OCI-LY7 (cell line): ENCODE data around the gene SPATA22. TPM values are rescaled to one million over a fixed set of nuclear protein-coding genes. Genes with fewer than 3 reads are reported as not detected.
"Not testable (repeated sequence)": the region's sequence is repeated elsewhere in the genome, so short reads cannot be mapped to it uniquely, and the experiment has no call there.

Experiments
- BruUV-seq: library from RNA; stranded (reverse); fragments of 400-500 nt; replicated peaks from 2 replicates; lab custom pipeline; 2021; lab: Mats Ljungman, UMichigan
- CTCF ChIA-PET: fragments of 300-600 bp; sonication (Branson Sonifier 250); formaldehyde crosslinking; loops from one replicate; lab custom pipeline; 2022; ENCODE audit warnings: antibody characterized with exemption; ENCODE audit not compliant: unreplicated experiment; lab: Charles Lee
- POLR2A ChIA-PET: fragments of 300-600 bp; sonication (Branson Sonifier 250); formaldehyde crosslinking; loops from one replicate; lab custom pipeline; 2022; ENCODE audit warnings: antibody characterized with exemption; lab: Charles Lee
- DNase-seq: peaks from one replicate; pipeline ENCODE4 v3.0.0-alpha.2; 2015; ENCODE audit warnings: low spot score
- H2AFZ ChIP-seq: fragments of 200-600 bp; sonication (generic), shearing (Covaris generic); 2 replicates; pipeline ENCODE4 v1.6.1; 2014; ENCODE audit warnings: mild to moderate bottlenecking, antibody characterized with exemption, low read length, moderate library complexity
- H3K27ac ChIP-seq: fragments of 200-600 bp; sonication (generic); 2 replicates; pipeline ENCODE4 v1.5.1; 2014; ENCODE audit warnings: mixed run types, low read depth, mild to moderate bottlenecking, moderate library complexity, low read length, inconsistent platforms; ENCODE audit not compliant: poor library complexity, severe bottlenecking
- H3K36me3 ChIP-seq: fragments of 200-600 bp; sonication (generic); 2 replicates; pipeline ENCODE4 v1.6.1; 2014; ENCODE audit warnings: mild to moderate bottlenecking, antibody characterized with exemption, low read length, moderate library complexity, mixed read lengths; ENCODE audit not compliant: insufficient read depth
- H3K4me1 ChIP-seq: fragments of 200-600 bp; sonication (generic); 2 replicates; pipeline ENCODE4 v1.5.1; 2014; ENCODE audit warnings: mild to moderate bottlenecking, low read length; ENCODE audit not compliant: insufficient read depth, poor library complexity, severe bottlenecking
- H3K4me2 ChIP-seq: fragments of 200-600 bp; sonication (generic); 2 replicates; pipeline ENCODE4 v1.6.1; 2014; ENCODE audit warnings: mild to moderate bottlenecking, low read length
- H3K4me3 ChIP-seq: fragments of 200-600 bp; sonication (generic); 2 replicates; pipeline ENCODE4 v1.5.1; 2014; ENCODE audit warnings: mild to moderate bottlenecking, low read depth, low read length; ENCODE audit not compliant: poor library complexity, severe bottlenecking
- H3K79me2 ChIP-seq: fragments of 200-600 bp; sonication (generic); 2 replicates; pipeline ENCODE4 v1.6.1; 2016; ENCODE audit warnings: low read depth, mild to moderate bottlenecking, low read length, moderate library complexity, mixed read lengths; ENCODE audit not compliant: insufficient read depth
- H3K9me2 ChIP-seq: fragments of 200-600 bp; sonication (generic); 2 replicates; pipeline ENCODE4 v1.6.1; 2016; ENCODE audit warnings: mild to moderate bottlenecking, low read length, mixed read lengths; ENCODE audit not compliant: insufficient read depth
- H3K9me3 ChIP-seq: fragments of 200-600 bp; sonication (generic); 2 replicates; pipeline ENCODE4 v1.6.1; 2014; ENCODE audit warnings: mild to moderate bottlenecking, mixed run types, low read length, mixed read lengths
- H4K20me1 ChIP-seq: fragments of 200-600 bp; sonication (generic); 2 replicates; pipeline ENCODE4 v1.6.1; 2014; ENCODE audit warnings: mild to moderate bottlenecking, antibody characterized with exemption, low read length, moderate library complexity, mixed read lengths; ENCODE audit not compliant: insufficient read depth
- EZH2phosphoT487 ChIP-seq: fragments of 200-600 bp; sonication (generic); IDR thresholded peaks from 2 replicates; pipeline ENCODE4 v1.6.1; 2018; ENCODE audit warnings: low read depth, borderline replicate concordance, mild to moderate bottlenecking, mixed run types, antibody characterized with exemption, low read length, moderate library complexity, mixed read lengths
- intact Hi-C: fragments of 100-400 bp; cut with micrococcal nuclease; formaldehyde crosslinking; loops from one replicate; pipeline ENCODE4 v1.10.0; 2022; ENCODE audit not compliant: unreplicated experiment
- total RNA-seq, 2 experiments: library from RNA; depleted of rRNA in 1 of 2; stranded (reverse); fragments of >200 nt in 1 of 2; shearing (Covaris generic) in 1 of 2; gene quantifications; 2 replicates each; pipeline ENCODE4 v1.2.3, GENCODE V29; 2014 to 2022
- TF ChIP-seq, protein P1 (sequence below): fragments of 200-600 bp; sonication (generic); conservative IDR thresholded peaks from 2 replicates; pipeline ENCODE4 v1.5.1; 2014; ENCODE audit warnings: mild to moderate bottlenecking, antibody characterized with exemption, low read length, moderate library complexity, mixed read lengths

Gene SPATA22
- total RNA-seq, 2 experiments from 2014 or later = not detected

- Histone ChIP-seq H3K9me2 (no peaks in the 10 kb centered on the region), H3K27ac (no peak within 1 kb of the TSS), H3K4me2 (no peak within 1 kb of the TSS), H3K79me2 (no peaks in the 10 kb centered on the region), H3K9me3 (peaks cover 5% of the 10 kb centered on the region; the same call in 1 of the 2 replicates), H3K36me3 (no peaks in the 10 kb centered on the region), H4K20me1 (no peaks in the 10 kb centered on the region), H2AFZ (no peak within 1 kb of the TSS), H3K4me3 (no peak within 1 kb of the TSS), H3K4me1 (no peaks in the 10 kb centered on the region)
- DNase-seq = no peak
- intact Hi-C loops = no loop called here
- BruUV-seq = no TSS peak
- ChIA-PET POLR2A (no interaction called here), CTCF (no interaction called here)
- no peak for TF ChIP-seq EZH2phosphoT487
- TF ChIP-seq, protein P1, sequence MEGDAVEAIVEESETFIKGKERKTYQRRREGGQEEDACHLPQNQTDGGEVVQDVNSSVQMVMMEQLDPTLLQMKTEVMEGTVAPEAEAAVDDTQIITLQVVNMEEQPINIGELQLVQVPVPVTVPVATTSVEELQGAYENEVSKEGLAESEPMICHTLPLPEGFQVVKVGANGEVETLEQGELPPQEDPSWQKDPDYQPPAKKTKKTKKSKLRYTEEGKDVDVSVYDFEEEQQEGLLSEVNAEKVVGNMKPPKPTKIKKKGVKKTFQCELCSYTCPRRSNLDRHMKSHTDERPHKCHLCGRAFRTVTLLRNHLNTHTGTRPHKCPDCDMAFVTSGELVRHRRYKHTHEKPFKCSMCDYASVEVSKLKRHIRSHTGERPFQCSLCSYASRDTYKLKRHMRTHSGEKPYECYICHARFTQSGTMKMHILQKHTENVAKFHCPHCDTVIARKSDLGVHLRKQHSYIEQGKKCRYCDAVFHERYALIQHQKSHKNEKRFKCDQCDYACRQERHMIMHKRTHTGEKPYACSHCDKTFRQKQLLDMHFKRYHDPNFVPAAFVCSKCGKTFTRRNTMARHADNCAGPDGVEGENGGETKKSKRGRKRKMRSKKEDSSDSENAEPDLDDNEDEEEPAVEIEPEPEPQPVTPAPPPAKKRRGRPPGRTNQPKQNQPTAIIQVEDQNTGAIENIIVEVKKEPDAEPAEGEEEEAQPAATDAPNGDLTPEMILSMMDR = no peak
Observed at GRCh38 chr17:3411070-3411469, 60.5 kb downstream of the SPATA22 start, which contains the start of gene OR3A3. Gene OR3A3, plus strand, starts transcription at chr17:3411370.

DNA sequence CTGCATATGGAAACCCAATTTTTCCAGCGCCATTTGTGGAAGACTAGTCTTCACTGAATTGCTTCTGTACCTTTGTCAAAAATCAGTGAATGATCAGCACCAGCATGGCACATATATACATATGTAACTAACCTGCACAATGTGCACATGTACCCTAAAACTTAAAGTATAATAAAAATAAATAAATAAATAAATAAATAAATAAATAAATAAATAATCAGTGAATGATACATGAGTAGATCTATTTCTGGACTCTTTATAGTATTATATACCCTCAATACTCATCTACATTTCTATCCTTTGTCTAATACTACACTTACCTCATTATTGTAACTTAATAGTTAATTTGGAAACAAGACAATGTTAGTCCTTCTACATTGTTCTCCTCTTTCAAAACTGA, 67.8 kb downstream of the SPATA22 start:
- H3K9me3 ChIP-seq, H3K9me2 ChIP-seq, BruUV-seq, H3K4me1 ChIP-seq, H3K36me3 ChIP-seq, H3K4me3 ChIP-seq, H4K20me1 ChIP-seq, intact Hi-C loops, CTCF ChIA-PET, H3K27ac ChIP-seq, H3K79me2 ChIP-seq, DNase-seq, H2AFZ ChIP-seq, H3K4me2 ChIP-seq, POLR2A ChIA-PET: not testable (repeated sequence)

GRCh38 chr17:3401786-3402185, 69.8 kb downstream of the SPATA22 start:
- intact Hi-C loops = no loop called here
- Histone ChIP-seq H3K9me3 (peaks cover 5% of the 10 kb centered on the region; the same call in 1 of the 2 replicates), H3K9me2 (no peaks in the 10 kb centered on the region), H2AFZ (no peak overlapping the region), H3K4me1 (no peaks in the 10 kb centered on the region), H4K20me1 (no peaks in the 10 kb centered on the region), H3K27ac (no peak overlapping the region), H3K36me3 (no peaks in the 10 kb centered on the region), H3K4me2 (no peak overlapping the region), H3K4me3 (no peak overlapping the region), H3K79me2 (no peaks in the 10 kb centered on the region)
- POLR2A ChIA-PET = no interaction called here
- CTCF ChIA-PET = no interaction called here
- TF ChIP-seq, protein P1 = no peak
- TF ChIP-seq EZH2phosphoT487 = no peak
- DNase-seq = no peak
- no TSS peak for BruUV-seq
